ENCODE data around the gene TAS2R42.

- no peak for TF ChIP-seq GATA3 (IDR thresholded peaks at IDR 0.05; ENCODE audit: low read depth, low read length)
- no peak for TF ChIP-seq GATA2 (IDR thresholded peaks at IDR 0.05; ENCODE audit: low read depth, low read length)
Observed at GRCh38 chr12:11170810-11171144, 16.0 kb downstream of the TAS2R42 start.
